Testis (tissue), 3 donors: ENCODE data around the gene LYST. TPM values are rescaled to one million over a fixed set of nuclear protein-coding genes. Genes with fewer than 3 reads are reported as not detected.

Source experiments
- DNase-seq: peaks from one replicate; pipeline ENCODE4 v3.0.0-alpha.2; 2019
- H3K27ac ChIP-seq, 2 donors: fragments of 200-600 bp; sonication (generic); one replicate each; pipeline ENCODE4 v1.5.1; 2019
- H3K27me3 ChIP-seq: fragments of 200-600 bp; sonication (generic); one replicate; pipeline ENCODE4 v1.5.1; 2019
- H3K36me3 ChIP-seq: fragments of 200-600 bp; sonication (generic); one replicate; pipeline ENCODE4 v1.5.1; 2017; ENCODE audit warnings: low read depth; ENCODE audit errors: missing control alignments
- H3K4me1 ChIP-seq: fragments of 200-600 bp; sonication (generic); one replicate; pipeline ENCODE4 v1.5.1; 2019
- H3K4me3 ChIP-seq, 2 donors: fragments of 200-600 bp; sonication (generic); one replicate each; pipeline ENCODE4 v1.5.1; 2017 to 2019
- H3K9me3 ChIP-seq: fragments of 200-600 bp; sonication (generic); one replicate; pipeline ENCODE4 v1.5.1; 2017
- CTCF ChIP-seq, 3 experiments: fragments of 450-650 bp in 2 of 3; fragments of 200-600 bp in 1 of 3; sonication (generic) in 1 of 3; IDR thresholded peaks; one replicate each; pipeline ENCODE4 v1.5.1; 2016 to 2019; ENCODE audit warnings: antibody characterized with exemption in 3 of 3, mild to moderate bottlenecking in 2 of 3, moderate library complexity in 1 of 3
- POLR2A ChIP-seq: fragments of 450-650 bp; IDR thresholded peaks from one replicate; pipeline ENCODE4 v1.6.1; 2017; ENCODE audit warnings: antibody characterized with exemption, mild to moderate bottlenecking, moderate library complexity
- WGBS, 2 donors: methylation state at CpG; one replicate each; pipeline ENCODE4 v1.1.5; 2018; 5-methylcytosine and 5-hydroxymethylcytosine counted together
- intact Hi-C: fragments of 100-400 bp; cut with DNase I; formaldehyde crosslinking; loops from one replicate; pipeline ENCODE4 v1.15.1; 2023; ENCODE audit warnings: low total_unique reads
- polyA plus RNA-seq: library from polyadenylated mRNA; stranded (reverse); fragments of 350-450 nt; fragmentation: Illumina TruSeq; extraction: RNeasy Lipid Tissue Mini Kit (QIAGEN cat#74804); gene quantifications from one replicate; pipeline ENCODE4 v1.2.3, GENCODE V29; 2014; ENCODE audit warnings: low read depth, low replicate concordance; ENCODE audit not compliant: insufficient read depth
- total RNA-seq, 2 donors: library from RNA; depleted of rRNA; stranded (reverse); fragments of >200 nt; gene quantifications; one replicate each; pipeline ENCODE4 v1.2.3, GENCODE V29; 2016

LYST gene
- total and polyA plus RNA-seq, 3 donors from 2014 or later, result 22.9 to 69.1 (median 60.9) TPM

- intact Hi-C loops, result no loop called here
- no peaks in the 10 kb centered on the region for H3K27me3 ChIP-seq
- H3K27ac ChIP-seq, result no peak overlapping the region
- H3K4me1 ChIP-seq, result peaks cover 12% of the 10 kb centered on the region
- no peak overlapping the region for H3K4me3 ChIP-seq
- DNase-seq, result no peak
- no peak for TF ChIP-seq CTCF (IDR thresholded peaks at IDR 0.05)
- no peak for TF ChIP-seq POLR2A
- H3K36me3 ChIP-seq, result no peaks in the 10 kb centered on the region
- no peaks in the 10 kb centered on the region for H3K9me3 ChIP-seq
- WGBS, 2 donors, result 84 to 89% methylated on average over 4 of the region's 4 CpGs
Measured at GRCh38 chr1:235863699-235864093, 3.0 kb downstream of the LYST start.

DNA sequence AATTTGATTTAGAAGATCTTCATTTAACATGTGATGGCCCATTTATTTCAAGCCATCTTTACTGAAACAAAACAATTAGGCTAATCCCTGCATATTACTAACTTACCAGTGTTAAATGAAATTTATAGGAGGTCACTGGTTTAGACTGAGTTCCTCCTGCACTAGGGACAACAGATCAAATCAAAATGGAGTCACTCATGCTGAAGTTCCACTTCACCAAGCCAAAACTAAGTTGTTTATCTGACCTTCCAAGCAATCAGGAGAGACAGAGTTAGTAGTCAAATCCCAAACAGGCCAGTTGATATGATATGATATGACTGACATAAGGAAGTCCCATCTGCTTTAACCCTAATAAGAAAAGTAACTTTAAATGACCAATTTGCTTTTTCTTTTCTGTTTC is 4.8 kb downstream of the LYST start:
- Histone ChIP-seq H3K27me3 (no peaks in the 10 kb centered on the region), H3K36me3 (no peaks in the 10 kb centered on the region), H3K4me3 (no peak overlapping the region), H3K27ac (no peak overlapping the region), H3K9me3 (no peaks in the 10 kb centered on the region), H3K4me1 (peaks cover 6% of the 10 kb centered on the region)
- DNase-seq, result no peak
- intact Hi-C loops, result no loop called here
- TF ChIP-seq CTCF (IDR thresholded peaks at IDR 0.05) (no peak), POLR2A (no peak)

- no peaks in the 10 kb centered on the region for H3K9me3 ChIP-seq
- no peaks in the 10 kb centered on the region for H3K27me3 ChIP-seq
- no peak overlapping the region for H3K27ac ChIP-seq
- no peak for TF ChIP-seq POLR2A
- no peak for TF ChIP-seq CTCF (IDR thresholded peaks at IDR 0.05)
- WGBS, 2 donors, result 68 to 83% methylated on average over 1 of the region's 1 CpG
- H3K36me3 ChIP-seq, result no peaks in the 10 kb centered on the region
- intact Hi-C loops, result no loop called here
- H3K4me3 ChIP-seq, result no peak overlapping the region
- peaks cover 6% of the 10 kb centered on the region for H3K4me1 ChIP-seq
- DNase-seq, result no peak
Measured at GRCh38 chr1:235860829-235861228, 5.9 kb downstream of the LYST start.

- TF ChIP-seq POLR2A, result no peak
- no peak for TF ChIP-seq CTCF (IDR thresholded peaks at IDR 0.05)
- Histone ChIP-seq H3K27ac (no peak overlapping the region), H3K27me3 (no peaks in the 10 kb centered on the region), H3K9me3 (no peaks in the 10 kb centered on the region), H3K36me3 (no peaks in the 10 kb centered on the region), H3K4me3 (no peak overlapping the region), H3K4me1 (peaks cover 5% of the 10 kb centered on the region)
- 63 to 78% methylated on average over 1 of the region's 1 CpG for WGBS, 2 donors
- intact Hi-C loops, result no loop called here
- no peak for DNase-seq
Measured at GRCh38 chr1:235859789-235860188, 6.9 kb downstream of the LYST start.

DNA sequence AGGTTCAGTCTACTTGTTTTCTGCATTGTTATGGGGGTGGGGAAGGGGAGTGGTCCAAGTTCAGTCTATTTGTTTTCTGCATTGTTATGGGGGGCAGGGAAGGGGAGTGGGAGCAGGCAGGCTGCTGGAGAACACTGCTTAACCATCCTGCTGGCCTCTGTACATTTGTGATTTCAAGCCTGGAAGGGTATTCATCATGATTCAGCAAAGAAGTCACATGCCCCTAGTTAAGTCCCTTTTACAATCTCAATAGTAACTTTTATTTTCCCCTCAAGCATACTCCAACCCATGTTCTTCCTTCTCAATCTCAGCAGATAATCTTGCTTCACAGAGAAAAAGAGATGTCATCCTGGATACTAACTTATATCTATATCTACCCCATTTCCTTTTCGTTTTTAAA is 7.9 kb downstream of the LYST start:
- 90 to 91% methylated on average over 1 of the region's 1 CpG for WGBS, 2 donors
- peaks cover 4% of the 10 kb centered on the region for H3K4me1 ChIP-seq
- no peak overlapping the region for H3K27ac ChIP-seq
- H3K36me3 ChIP-seq, result no peaks in the 10 kb centered on the region
- H3K4me3 ChIP-seq, result no peak overlapping the region
- TF ChIP-seq CTCF (IDR thresholded peaks at IDR 0.05) (no peak), POLR2A (no peak)
- H3K27me3 ChIP-seq, result no peaks in the 10 kb centered on the region
- no peak for DNase-seq
- intact Hi-C loops, result no loop called here
- no peaks in the 10 kb centered on the region for H3K9me3 ChIP-seq
